HEK293 (cell line): Measurements from ENCODE around the gene MED15.

Experiments
- CTCF ChIA-PET: fragments of 350-600 bp; formaldehyde crosslinking; extraction: SDS; loops from one replicate; lab custom pipeline; 2021; ENCODE audit warnings: antibody characterized with exemption; lab: Yijun Ruan, JAX
- POLR2A ChIA-PET: fragments of 300-600 bp; formaldehyde crosslinking; extraction: SDS; loops from one replicate; lab custom pipeline; 2020; ENCODE audit warnings: antibody characterized with exemption, inconsistent platforms; lab: Yijun Ruan, JAX
- H3K27ac ChIP-seq: fragments of 200-500 bp; sonication (Bioruptor generic); 2 replicates; pipeline ENCODE4 v1.5.1; 2014; ENCODE audit warnings: low read depth, low read length, control low read depth, inconsistent platforms; ENCODE audit errors: extremely low read depth
- H3K36me3 ChIP-seq, 2 experiments: fragments of 200-500 bp in 1 of 2; sonication (Bioruptor generic) in 1 of 2; 1 replicate in 1 of 2; 2 replicates in 1 of 2; pipeline ENCODE4 v1.5.1; 2014 to 2017; ENCODE audit warnings: inconsistent platforms in 2 of 2, low read length in 2 of 2; ENCODE audit not compliant: control insufficient read depth in 2 of 2, insufficient read depth in 1 of 2
- H3K4me1 ChIP-seq: fragments of 200-500 bp; sonication (Bioruptor generic); 2 replicates; pipeline ENCODE4 v1.5.1; 2014; ENCODE audit warnings: mild to moderate bottlenecking, low read length, inconsistent platforms; ENCODE audit not compliant: control insufficient read depth, insufficient read depth
- H3K4me3 ChIP-seq: 2 replicates; pipeline ENCODE4 v1.5.1; 2011; ENCODE audit warnings: low read depth, mild to moderate bottlenecking, control low read depth, low read length, moderate library complexity
- H3K9me3 ChIP-seq: fragments of 200-500 bp; sonication (Bioruptor generic); 2 replicates; pipeline ENCODE4 v1.5.1; 2014; ENCODE audit warnings: low read depth, low read length, inconsistent platforms; ENCODE audit not compliant: control insufficient read depth, insufficient read depth
- GLIS2 ChIP-seq: fragments of 450-650 bp; formaldehyde crosslinking; IDR thresholded peaks from 2 replicates; pipeline ENCODE4 v1.5.1; 2016; ENCODE audit warnings: missing biosample characterization, missing genetic modification characterization
- IKZF3 ChIP-seq: fragments of 450-650 bp; IDR thresholded peaks from 2 replicates; pipeline ENCODE4 v1.5.0; 2018; ENCODE audit warnings: missing biosample characterization, mild to moderate bottlenecking, missing genetic modification characterization, moderate library complexity
- KLF9 ChIP-seq: fragments of 450-650 bp; formaldehyde crosslinking; IDR thresholded peaks from 2 replicates; pipeline ENCODE4 v1.5.1; 2016; ENCODE audit warnings: missing biosample characterization, missing genetic modification characterization, low read depth
- PATZ1 ChIP-seq: fragments of 450-650 bp; formaldehyde crosslinking; IDR thresholded peaks from 2 replicates; pipeline ENCODE4 v1.5.1; 2016; ENCODE audit warnings: missing biosample characterization, missing genetic modification characterization
- PRDM1 ChIP-seq: fragments of 450-650 bp; formaldehyde crosslinking; IDR thresholded peaks from 2 replicates; pipeline ENCODE4; 2016; ENCODE audit warnings: missing biosample characterization, missing genetic modification characterization
- PRDM10 ChIP-seq: fragments of 450-650 bp; formaldehyde crosslinking; IDR thresholded peaks from 2 replicates; pipeline ENCODE4 v1.5.1; 2016; ENCODE audit warnings: missing biosample characterization, missing genetic modification characterization
- SP7 ChIP-seq: fragments of 450-650 bp; formaldehyde crosslinking; IDR thresholded peaks from 2 replicates; pipeline ENCODE4 v1.5.1; 2016; ENCODE audit warnings: missing biosample characterization, missing genetic modification characterization
- ZBTB17 ChIP-seq: fragments of 450-650 bp; formaldehyde crosslinking; IDR thresholded peaks from 2 replicates; pipeline ENCODE4 v1.5.1; 2016; ENCODE audit warnings: missing biosample characterization, missing genetic modification characterization
- ZBTB20 ChIP-seq: fragments of 450-650 bp; formaldehyde crosslinking; IDR thresholded peaks from 2 replicates; pipeline ENCODE4 v1.5.1; 2016; ENCODE audit warnings: missing biosample characterization, missing genetic modification characterization
- ZBTB21 ChIP-seq: fragments of 450-650 bp; formaldehyde crosslinking; IDR thresholded peaks from 2 replicates; pipeline ENCODE4 v1.5.1; 2017; ENCODE audit warnings: missing biosample characterization, missing genetic modification characterization
- ZBTB48 ChIP-seq: fragments of 450-650 bp; formaldehyde crosslinking; IDR thresholded peaks from 2 replicates; pipeline ENCODE4 v1.5.1; 2016; ENCODE audit warnings: missing biosample characterization, missing genetic modification characterization
- ZEB2 ChIP-seq: fragments of 450-650 bp; formaldehyde crosslinking; IDR thresholded peaks from 2 replicates; pipeline ENCODE4 v1.5.1; 2016; ENCODE audit warnings: missing biosample characterization, missing genetic modification characterization
- ZNF133 ChIP-seq: fragments of 450-650 bp; formaldehyde crosslinking; IDR thresholded peaks from 2 replicates; pipeline ENCODE4 v1.5.1; 2016; ENCODE audit warnings: missing biosample characterization, missing genetic modification characterization
- ZNF16 ChIP-seq: fragments of 450-650 bp; formaldehyde crosslinking; IDR thresholded peaks from 2 replicates; pipeline ENCODE4 v1.5.1; 2016; ENCODE audit warnings: low read depth, missing biosample characterization, missing genetic modification characterization
- ZNF18 ChIP-seq: fragments of 450-650 bp; formaldehyde crosslinking; IDR thresholded peaks from 2 replicates; pipeline ENCODE4 v1.5.1; 2016; ENCODE audit warnings: missing biosample characterization, missing genetic modification characterization
- ZNF24 ChIP-seq: fragments of 450-650 bp; formaldehyde crosslinking; IDR thresholded peaks from 2 replicates; pipeline ENCODE4 v1.5.1; 2016; ENCODE audit warnings: missing biosample characterization, missing genetic modification characterization
- ZNF335 ChIP-seq: fragments of 450-650 bp; formaldehyde crosslinking; conservative IDR thresholded peaks from 2 replicates; pipeline ENCODE4 v1.5.1; 2016; ENCODE audit warnings: missing biosample characterization, missing genetic modification characterization
- ZNF366 ChIP-seq: fragments of 450-650 bp; formaldehyde crosslinking; conservative IDR thresholded peaks from 2 replicates; pipeline ENCODE4 v1.5.1; 2016; ENCODE audit warnings: missing biosample characterization, missing genetic modification characterization
- ZNF629 ChIP-seq: fragments of 450-650 bp; formaldehyde crosslinking; IDR thresholded peaks from 2 replicates; pipeline ENCODE4 v1.5.1; 2017; ENCODE audit warnings: missing biosample characterization, missing genetic modification characterization
- ZNF654 ChIP-seq: fragments of 450-650 bp; formaldehyde crosslinking; IDR thresholded peaks from 2 replicates; pipeline ENCODE4 v1.5.1; 2016; ENCODE audit warnings: low read depth, missing biosample characterization, missing genetic modification characterization
- ZNF701 ChIP-seq: fragments of 450-650 bp; formaldehyde crosslinking; IDR thresholded peaks from 2 replicates; pipeline ENCODE4 v1.5.1; 2016; ENCODE audit warnings: missing biosample characterization, missing genetic modification characterization
- ZNF76 ChIP-seq: fragments of 450-650 bp; formaldehyde crosslinking; IDR thresholded peaks from 2 replicates; pipeline ENCODE4; 2016; ENCODE audit warnings: low read depth, missing biosample characterization, missing genetic modification characterization, borderline replicate concordance
- TF ChIP-seq, protein P1 (sequence below): fragments of 450-650 bp; formaldehyde crosslinking; IDR thresholded peaks from 2 replicates; pipeline ENCODE4 v1.5.1; 2017; ENCODE audit warnings: missing biosample characterization, missing genetic modification characterization
- TF ChIP-seq, protein P2 (sequence below): fragments of 450-650 bp; formaldehyde crosslinking; conservative IDR thresholded peaks from 2 replicates; pipeline ENCODE4 v1.5.1; 2016; ENCODE audit warnings: low read depth, missing biosample characterization, missing genetic modification characterization

The MED15 gene

DNA sequence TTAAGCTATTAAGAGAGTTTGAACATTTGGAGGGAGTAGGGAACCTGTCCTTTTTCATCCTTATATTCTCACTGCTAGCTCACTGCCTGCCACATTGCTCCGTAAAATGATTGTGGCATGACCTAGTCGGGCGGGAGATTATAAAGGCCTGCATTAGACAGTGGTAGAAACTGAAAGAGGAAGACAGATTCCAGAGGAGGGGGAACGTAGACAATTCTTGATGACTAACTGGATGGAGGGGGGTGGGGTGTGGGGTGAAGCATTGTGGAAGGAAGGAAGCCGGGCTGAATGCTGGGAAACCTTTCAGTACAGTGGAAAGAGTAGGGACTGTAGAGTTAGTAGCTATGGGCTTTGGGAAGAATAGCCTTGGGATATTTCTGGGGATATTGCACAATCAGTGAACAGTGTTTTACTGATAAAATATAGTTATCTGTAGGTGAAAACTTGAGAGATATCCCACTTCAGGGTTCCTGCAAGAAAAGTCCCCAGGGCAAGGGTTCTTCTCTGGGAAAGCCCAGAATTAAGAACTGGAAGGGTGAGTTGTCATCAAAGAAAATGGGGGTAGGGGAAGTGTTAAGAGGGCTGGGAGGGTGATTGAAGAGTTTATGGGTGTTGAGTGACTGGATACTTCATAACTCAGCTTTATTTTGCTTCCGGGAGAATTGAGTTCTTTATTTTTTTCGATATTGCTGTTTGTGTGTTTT is 2.1 kb downstream of the MED15 start:
- peaks cover 6% of the 10 kb centered on the region; the same call in 1 of the 2 replicates for H3K4me1 ChIP-seq
- peak overlapping the region; percentile 39 for H3K27ac ChIP-seq
- peak overlapping the region; percentile 95 for H3K4me3 ChIP-seq
- CTCF ChIA-PET, result interaction anchor here (0.9 to 4.4 kb wide), 7 partner anchors 11 to 62 kb away, joined by 3 to 23 read pairs (median 5); no protein-coding TSS in a partner anchor
- H3K36me3 ChIP-seq, result peaks cover 0 to 17% of the 10 kb centered on the region in 2 experiments; a peak in 1 of 3 replicates
- H3K9me3 ChIP-seq, result no peaks in the 10 kb centered on the region
- POLR2A ChIA-PET, result interaction anchor here (0.7 to 3.2 kb wide), 5 partner anchors 10 to 60 kb away, joined by 4 to 35 read pairs (median 7); no protein-coding TSS in a partner anchor
- 0 out of 2 replicates have a peak, but pooled peaks have one; percentile 57 for TF ChIP-seq ZNF701 (tag by site-specific recombination)
- TF ChIP-seq PATZ1 (tag by site-specific recombination), result peak; percentile 80
- no peak for TF ChIP-seq GLIS2 (tag by site-specific recombination)
- TF ChIP-seq ZNF76, result peak; percentile 82
- peak; percentile 36; the same call in 1 of the 2 replicates for TF ChIP-seq KLF9
- TF ChIP-seq ZNF366 (tag by site-specific recombination), result peak; percentile 49
- TF ChIP-seq ZBTB48 (tag by site-specific recombination), result peak; percentile 40; the same call in 1 of the 2 replicates
- TF ChIP-seq, protein P1, sequence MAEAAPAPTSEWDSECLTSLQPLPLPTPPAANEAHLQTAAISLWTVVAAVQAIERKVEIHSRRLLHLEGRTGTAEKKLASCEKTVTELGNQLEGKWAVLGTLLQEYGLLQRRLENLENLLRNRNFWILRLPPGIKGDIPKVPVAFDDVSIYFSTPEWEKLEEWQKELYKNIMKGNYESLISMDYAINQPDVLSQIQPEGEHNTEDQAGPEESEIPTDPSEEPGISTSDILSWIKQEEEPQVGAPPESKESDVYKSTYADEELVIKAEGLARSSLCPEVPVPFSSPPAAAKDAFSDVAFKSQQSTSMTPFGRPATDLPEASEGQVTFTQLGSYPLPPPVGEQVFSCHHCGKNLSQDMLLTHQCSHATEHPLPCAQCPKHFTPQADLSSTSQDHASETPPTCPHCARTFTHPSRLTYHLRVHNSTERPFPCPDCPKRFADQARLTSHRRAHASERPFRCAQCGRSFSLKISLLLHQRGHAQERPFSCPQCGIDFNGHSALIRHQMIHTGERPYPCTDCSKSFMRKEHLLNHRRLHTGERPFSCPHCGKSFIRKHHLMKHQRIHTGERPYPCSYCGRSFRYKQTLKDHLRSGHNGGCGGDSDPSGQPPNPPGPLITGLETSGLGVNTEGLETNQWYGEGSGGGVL (tag by site-specific recombination), result peak; percentile 94
- TF ChIP-seq PRDM10 (tag by site-specific recombination), result peak; percentile 81
- peak; percentile 85 for TF ChIP-seq ZBTB17 (tag by site-specific recombination)
- 0 out of 2 replicates have a peak, but pooled peaks have one; percentile 19 for TF ChIP-seq ZBTB21 (tag by site-specific recombination)
- 0 out of 2 replicates have a peak, but pooled peaks have one; percentile 5 for TF ChIP-seq ZNF654
- peak; percentile 67 for TF ChIP-seq ZNF24 (tag by site-specific recombination)
- peak; percentile 60; the same call in 1 of the 2 replicates for TF ChIP-seq ZBTB20
- peak; percentile 63; the same call in 1 of the 2 replicates for TF ChIP-seq ZNF629 (tag by site-specific recombination)
- TF ChIP-seq SP7 (tag by site-specific recombination), result peak; percentile 56; the same call in 1 of the 2 replicates
- no peak for TF ChIP-seq ZNF133
- no peak for TF ChIP-seq ZNF16 (tag by site-specific recombination)
- TF ChIP-seq ZEB2 (tag by site-specific recombination), result peak; percentile 62
- no peak for TF ChIP-seq ZNF18 (tag by site-specific recombination)
- 0 out of 2 replicates have a peak, but pooled peaks have one; percentile 30 for TF ChIP-seq IKZF3
- TF ChIP-seq ZNF335, result peak; percentile 37
- TF ChIP-seq PRDM1, result peak; percentile 88
- TF ChIP-seq, protein P2, sequence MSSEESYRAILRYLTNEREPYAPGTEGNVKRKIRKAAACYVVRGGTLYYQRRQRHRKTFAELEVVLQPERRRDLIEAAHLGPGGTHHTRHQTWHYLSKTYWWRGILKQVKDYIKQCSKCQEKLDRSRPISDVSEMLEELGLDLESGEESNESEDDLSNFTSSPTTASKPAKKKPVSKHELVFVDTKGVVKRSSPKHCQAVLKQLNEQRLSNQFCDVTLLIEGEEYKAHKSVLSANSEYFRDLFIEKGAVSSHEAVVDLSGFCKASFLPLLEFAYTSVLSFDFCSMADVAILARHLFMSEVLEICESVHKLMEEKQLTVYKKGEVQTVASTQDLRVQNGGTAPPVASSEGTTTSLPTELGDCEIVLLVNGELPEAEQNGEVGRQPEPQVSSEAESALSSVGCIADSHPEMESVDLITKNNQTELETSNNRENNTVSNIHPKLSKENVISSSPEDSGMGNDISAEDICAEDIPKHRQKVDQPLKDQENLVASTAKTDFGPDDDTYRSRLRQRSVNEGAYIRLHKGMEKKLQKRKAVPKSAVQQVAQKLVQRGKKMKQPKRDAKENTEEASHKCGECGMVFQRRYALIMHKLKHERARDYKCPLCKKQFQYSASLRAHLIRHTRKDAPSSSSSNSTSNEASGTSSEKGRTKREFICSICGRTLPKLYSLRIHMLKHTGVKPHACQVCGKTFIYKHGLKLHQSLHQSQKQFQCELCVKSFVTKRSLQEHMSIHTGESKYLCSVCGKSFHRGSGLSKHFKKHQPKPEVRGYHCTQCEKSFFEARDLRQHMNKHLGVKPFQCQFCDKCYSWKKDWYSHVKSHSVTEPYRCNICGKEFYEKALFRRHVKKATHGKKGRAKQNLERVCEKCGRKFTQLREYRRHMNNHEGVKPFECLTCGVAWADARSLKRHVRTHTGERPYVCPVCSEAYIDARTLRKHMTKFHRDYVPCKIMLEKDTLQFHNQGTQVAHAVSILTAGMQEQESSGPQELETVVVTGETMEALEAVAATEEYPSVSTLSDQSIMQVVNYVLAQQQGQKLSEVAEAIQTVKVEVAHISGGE (tag by site-specific recombination), result no peak
